Ishikawa (cell line): Measurements from ENCODE around the gene HAND1.

ENCODE experiments used
- CEBPB ChIP-seq: IDR thresholded peaks from 2 replicates; pipeline ENCODE4 v1.6.1; 2012
- CREB1 ChIP-seq: IDR thresholded peaks from 2 replicates; pipeline ENCODE4 v1.6.1; 2012; ENCODE audit warnings: low read depth
- EGR1 ChIP-seq: IDR thresholded peaks from 2 replicates; pipeline ENCODE4 v1.6.1; 2012
- EP300 ChIP-seq: IDR thresholded peaks from 2 replicates; pipeline ENCODE4 v1.6.1; 2012; ENCODE audit warnings: borderline replicate concordance
- FOXM1 ChIP-seq: IDR thresholded peaks from 2 replicates; pipeline ENCODE4 v1.6.1; 2012; ENCODE audit warnings: low read depth, borderline replicate concordance
- NFIC ChIP-seq: IDR thresholded peaks from 2 replicates; pipeline ENCODE4 v1.6.1; 2012
- RAD21 ChIP-seq: IDR thresholded peaks from 2 replicates; pipeline ENCODE4 v1.6.1; 2012; ENCODE audit warnings: low read depth
- TAF1 ChIP-seq: IDR thresholded peaks from 2 replicates; pipeline ENCODE4 v1.6.1; 2012; ENCODE audit warnings: low read depth, mild to moderate bottlenecking
- TCF12 ChIP-seq: IDR thresholded peaks from 2 replicates; pipeline ENCODE4 v1.6.1; 2012; ENCODE audit warnings: low read depth
- TEAD4 ChIP-seq: IDR thresholded peaks from 2 replicates; pipeline ENCODE4 v1.6.1; 2012
- YY1 ChIP-seq: IDR thresholded peaks from 2 replicates; pipeline ENCODE4 v1.6.1; 2012; ENCODE audit warnings: low read depth
- ZBTB7A ChIP-seq: IDR thresholded peaks from 2 replicates; pipeline ENCODE4 v1.6.1; 2012; ENCODE audit warnings: low read depth
- TF ChIP-seq, protein P1 (sequence below): IDR thresholded peaks from 2 replicates; pipeline ENCODE4 v1.6.1; 2012
- TF ChIP-seq, protein P2 (sequence below): IDR thresholded peaks from 2 replicates; pipeline ENCODE4 v1.6.1; 2012; ENCODE audit warnings: low read depth, mild to moderate bottlenecking
- TF ChIP-seq, protein P3 (sequence below): IDR thresholded peaks from 2 replicates; pipeline ENCODE4 v1.6.1; 2012

The HAND1 gene

DNA sequence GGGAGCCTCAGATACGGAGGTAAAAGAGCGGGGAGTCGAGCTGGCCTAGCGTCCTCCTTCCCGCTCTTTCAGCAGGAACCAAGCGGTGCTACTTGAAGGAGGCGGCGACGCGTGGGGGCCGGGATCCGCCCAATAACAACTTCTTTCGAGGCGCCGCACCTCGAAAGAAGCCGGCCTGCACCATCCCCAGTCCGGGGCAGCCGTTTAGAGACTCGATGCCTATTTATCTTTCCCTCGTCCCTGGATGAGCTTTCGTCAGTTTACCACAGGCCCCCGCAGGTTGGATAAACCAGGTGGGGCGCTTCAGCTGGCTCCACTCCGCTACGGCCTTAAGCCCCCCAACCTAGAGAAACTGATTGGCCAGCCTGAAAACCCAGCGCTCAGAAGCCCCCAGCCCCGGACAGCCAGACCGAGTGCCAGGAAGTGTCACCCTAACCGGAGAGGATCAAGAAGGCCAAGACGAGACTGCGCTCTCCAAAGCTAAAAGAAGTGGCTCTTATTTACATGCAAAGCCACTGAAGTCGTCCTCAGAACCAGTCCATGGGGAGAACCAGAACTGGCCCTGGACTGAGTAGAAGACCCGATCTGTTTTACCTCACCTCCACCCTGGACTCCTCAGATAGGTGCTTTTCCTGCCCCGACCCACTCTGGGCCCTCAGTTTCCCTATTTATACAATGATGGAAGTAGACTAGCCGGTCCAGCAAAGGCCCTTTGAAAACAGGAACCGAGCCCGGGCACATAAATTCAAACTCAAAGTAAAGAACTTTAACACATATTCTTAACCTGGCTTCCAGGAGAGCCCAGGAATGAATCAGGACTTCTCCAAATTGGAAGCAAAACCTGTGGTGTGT, 1.4 kb downstream of the HAND1 start:
- TF ChIP-seq TEAD4 (no peak), ZBTB7A (no peak), TCF12 (no peak), CREB1 (no peak)
- TF ChIP-seq, protein P1, sequence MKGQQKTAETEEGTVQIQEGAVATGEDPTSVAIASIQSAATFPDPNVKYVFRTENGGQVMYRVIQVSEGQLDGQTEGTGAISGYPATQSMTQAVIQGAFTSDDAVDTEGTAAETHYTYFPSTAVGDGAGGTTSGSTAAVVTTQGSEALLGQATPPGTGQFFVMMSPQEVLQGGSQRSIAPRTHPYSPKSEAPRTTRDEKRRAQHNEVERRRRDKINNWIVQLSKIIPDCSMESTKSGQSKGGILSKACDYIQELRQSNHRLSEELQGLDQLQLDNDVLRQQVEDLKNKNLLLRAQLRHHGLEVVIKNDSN, result no peak

DNA sequence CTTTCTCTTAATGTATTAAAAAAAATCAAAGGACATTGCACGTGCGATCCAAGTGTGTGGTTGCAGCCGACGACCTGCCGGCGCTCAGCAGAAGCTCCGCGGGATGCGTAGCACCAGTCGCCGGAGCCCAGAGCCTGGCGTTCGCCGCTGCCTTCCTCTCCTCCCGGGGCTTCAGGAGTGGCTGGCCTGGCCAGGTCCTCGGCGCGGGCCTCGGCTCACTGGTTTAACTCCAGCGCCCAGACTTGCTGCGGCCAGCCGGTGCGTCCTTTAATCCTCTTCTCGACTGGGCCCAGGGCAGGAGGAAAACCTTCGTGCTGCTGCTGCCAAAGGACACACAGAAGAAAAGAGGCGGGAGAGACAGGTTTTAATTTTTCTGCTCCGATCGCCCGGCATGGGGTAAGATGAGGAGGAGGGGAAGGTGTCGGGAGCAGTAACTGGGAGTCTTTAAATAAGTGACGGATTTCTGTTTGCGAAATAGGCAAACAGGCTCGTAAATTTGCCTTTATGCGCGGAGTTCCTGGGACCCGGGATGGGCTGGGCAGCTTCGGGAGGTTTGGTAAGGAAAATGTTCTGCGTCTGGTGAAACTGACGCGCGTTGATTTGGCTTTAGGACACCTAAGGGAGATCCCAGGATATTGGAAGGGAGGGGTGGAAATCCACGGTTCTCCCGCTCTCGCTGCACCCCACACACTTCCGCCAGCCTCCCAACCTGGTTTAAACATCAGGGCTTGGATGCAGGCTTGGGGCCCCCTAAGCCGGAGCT, 2.3 kb downstream of the HAND1 start:
- TF ChIP-seq TCF12 (no peak), TEAD4 (no peak), CREB1 (no peak)
- TF ChIP-seq, protein P1, result no peak

DNA sequence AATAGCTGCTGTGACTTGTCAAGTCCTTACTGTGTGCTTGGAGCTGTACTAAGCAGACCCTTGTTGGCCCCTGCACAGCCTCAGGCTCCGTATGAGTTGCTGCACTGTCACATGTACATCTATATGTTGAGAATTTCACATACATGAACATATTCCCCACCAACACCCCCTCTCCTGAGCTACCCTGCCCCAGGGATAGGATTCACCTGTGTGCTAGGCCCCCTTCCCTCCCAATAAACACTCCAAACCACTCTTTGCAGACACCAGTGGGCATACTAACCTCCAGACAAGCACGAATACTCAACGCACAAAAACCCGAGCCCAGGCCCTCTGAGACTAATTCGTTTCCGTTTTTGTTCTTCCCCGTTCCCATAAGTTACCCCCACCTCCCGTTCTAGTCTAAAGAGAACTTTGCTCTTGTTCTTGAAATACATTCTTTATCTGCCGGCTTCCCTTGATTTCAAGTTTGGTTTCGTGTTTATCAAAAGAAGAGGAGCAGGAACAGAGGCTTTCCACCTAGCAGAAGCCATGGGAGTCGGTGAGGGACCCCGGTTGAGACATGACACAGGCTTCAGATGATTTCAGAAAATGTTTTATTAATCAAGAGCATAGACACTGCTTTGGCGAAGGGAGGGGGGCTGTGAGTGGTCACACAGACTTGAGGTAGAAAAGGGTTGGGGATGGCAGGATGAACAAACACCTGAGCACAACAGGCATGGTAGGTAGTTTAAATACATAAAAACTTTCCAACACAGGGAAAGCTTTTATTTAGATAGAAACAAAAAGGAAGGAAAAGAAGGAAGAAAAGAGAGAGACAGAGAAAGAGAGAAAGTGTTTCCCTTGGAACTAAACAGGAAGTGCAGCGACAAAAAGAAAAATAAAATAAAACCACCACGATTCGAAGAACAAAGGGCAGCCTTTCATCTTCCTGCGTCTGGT, 3.4 kb downstream of the HAND1 start:
- no peak for TF ChIP-seq EP300
- TF ChIP-seq NFIC, result no peak
- TF ChIP-seq, protein P1, result no peak
- TF ChIP-seq EGR1, result no peak
- TF ChIP-seq, protein P2, sequence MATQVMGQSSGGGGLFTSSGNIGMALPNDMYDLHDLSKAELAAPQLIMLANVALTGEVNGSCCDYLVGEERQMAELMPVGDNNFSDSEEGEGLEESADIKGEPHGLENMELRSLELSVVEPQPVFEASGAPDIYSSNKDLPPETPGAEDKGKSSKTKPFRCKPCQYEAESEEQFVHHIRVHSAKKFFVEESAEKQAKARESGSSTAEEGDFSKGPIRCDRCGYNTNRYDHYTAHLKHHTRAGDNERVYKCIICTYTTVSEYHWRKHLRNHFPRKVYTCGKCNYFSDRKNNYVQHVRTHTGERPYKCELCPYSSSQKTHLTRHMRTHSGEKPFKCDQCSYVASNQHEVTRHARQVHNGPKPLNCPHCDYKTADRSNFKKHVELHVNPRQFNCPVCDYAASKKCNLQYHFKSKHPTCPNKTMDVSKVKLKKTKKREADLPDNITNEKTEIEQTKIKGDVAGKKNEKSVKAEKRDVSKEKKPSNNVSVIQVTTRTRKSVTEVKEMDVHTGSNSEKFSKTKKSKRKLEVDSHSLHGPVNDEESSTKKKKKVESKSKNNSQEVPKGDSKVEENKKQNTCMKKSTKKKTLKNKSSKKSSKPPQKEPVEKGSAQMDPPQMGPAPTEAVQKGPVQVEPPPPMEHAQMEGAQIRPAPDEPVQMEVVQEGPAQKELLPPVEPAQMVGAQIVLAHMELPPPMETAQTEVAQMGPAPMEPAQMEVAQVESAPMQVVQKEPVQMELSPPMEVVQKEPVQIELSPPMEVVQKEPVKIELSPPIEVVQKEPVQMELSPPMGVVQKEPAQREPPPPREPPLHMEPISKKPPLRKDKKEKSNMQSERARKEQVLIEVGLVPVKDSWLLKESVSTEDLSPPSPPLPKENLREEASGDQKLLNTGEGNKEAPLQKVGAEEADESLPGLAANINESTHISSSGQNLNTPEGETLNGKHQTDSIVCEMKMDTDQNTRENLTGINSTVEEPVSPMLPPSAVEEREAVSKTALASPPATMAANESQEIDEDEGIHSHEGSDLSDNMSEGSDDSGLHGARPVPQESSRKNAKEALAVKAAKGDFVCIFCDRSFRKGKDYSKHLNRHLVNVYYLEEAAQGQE, result no peak
- no peak for TF ChIP-seq FOXM1
- TF ChIP-seq TCF12, result no peak
- TF ChIP-seq, protein P3, sequence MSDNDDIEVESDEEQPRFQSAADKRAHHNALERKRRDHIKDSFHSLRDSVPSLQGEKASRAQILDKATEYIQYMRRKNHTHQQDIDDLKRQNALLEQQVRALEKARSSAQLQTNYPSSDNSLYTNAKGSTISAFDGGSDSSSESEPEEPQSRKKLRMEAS, result no peak
- no peak for TF ChIP-seq CREB1
- TF ChIP-seq TAF1, result no peak
- TF ChIP-seq ZBTB7A, result no peak
- no peak for TF ChIP-seq CEBPB
- no peak for TF ChIP-seq RAD21
- TF ChIP-seq YY1, result no peak
- TF ChIP-seq TEAD4, result no peak

DNA sequence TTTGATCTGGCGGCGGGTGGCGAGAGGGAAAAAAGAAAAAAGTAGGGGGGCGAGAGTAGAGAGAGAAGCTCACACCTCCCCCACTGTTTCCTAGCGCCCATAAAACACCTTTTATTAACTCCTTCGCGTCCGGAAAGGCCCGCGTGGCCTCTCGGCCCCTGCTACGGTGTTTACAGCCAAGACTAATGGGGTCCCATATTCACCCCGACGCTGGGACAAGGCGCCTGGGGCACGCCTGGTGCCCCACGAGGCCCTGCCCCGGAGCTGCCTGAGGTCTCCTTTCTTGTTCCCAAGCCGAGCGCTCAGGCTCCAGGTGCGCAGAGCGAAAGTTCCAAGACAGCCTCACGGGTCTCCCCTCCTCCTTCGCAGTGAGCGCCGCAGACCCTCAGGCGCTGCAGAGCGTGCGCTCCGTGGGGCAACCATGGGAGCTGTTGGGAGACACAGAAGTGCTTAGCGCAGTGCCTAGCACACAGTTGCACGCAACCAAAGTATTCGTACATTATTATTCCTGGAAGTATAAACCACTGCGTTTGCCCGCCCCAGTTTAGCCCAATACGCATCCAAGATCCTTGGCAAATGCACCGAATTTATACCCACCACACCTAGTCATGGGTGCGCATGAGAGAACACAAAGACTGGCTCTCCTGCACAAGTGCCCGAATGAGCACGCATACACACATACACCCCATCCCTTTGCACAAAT, 4.3 kb downstream of the HAND1 start:
- TF ChIP-seq YY1, result no peak
- no peak for TF ChIP-seq TAF1
- TF ChIP-seq, protein P3, result no peak
- TF ChIP-seq, protein P1, result no peak
- TF ChIP-seq, protein P2, result no peak
- no peak for TF ChIP-seq TCF12
- TF ChIP-seq EP300, result no peak
- TF ChIP-seq CREB1, result no peak
- no peak for TF ChIP-seq NFIC
- no peak for TF ChIP-seq FOXM1
- no peak for TF ChIP-seq TEAD4
- no peak for TF ChIP-seq RAD21
- TF ChIP-seq CEBPB, result no peak
- TF ChIP-seq EGR1, result no peak
- no peak for TF ChIP-seq ZBTB7A
